Peyer's patch (tissue), 4 donors: ENCODE results near the gene ERC2. TPM values are rescaled to one million over a fixed set of nuclear protein-coding genes. Genes with fewer than 3 reads are reported as not detected.

ENCODE experiments used
- DNase-seq, 3 donors: peaks; one replicate each; pipeline ENCODE4 v3.0.0-alpha.2; 2017 to 2019
- H3K27ac ChIP-seq, 4 donors: fragments of 200-600 bp; sonication (generic); one replicate each; pipeline ENCODE4 v1.5.1; 2016 to 2019
- H3K27me3 ChIP-seq, 2 donors: fragments of 200-600 bp; sonication (generic); one replicate each; pipeline ENCODE4 v1.5.1; 2019
- H3K36me3 ChIP-seq, 3 donors: fragments of 200-600 bp; sonication (generic); one replicate each; pipeline ENCODE4 v1.5.1; 2016 to 2019
- H3K4me1 ChIP-seq, 4 donors: fragments of 200-600 bp; sonication (generic); one replicate each; pipeline ENCODE4 v1.5.1; 2016 to 2019
- H3K4me3 ChIP-seq, 4 donors: fragments of 200-600 bp; sonication (generic); 1 replicate in 3 of 4; 2 replicates in 1 of 4; pipeline ENCODE4 v1.5.1; 2016 to 2019; ENCODE audit warnings: mild to moderate bottlenecking in 1 of 4
- H3K9me3 ChIP-seq, 4 donors: fragments of 200-600 bp; sonication (generic); one replicate each; pipeline ENCODE4 v1.5.1; 2016 to 2019; ENCODE audit warnings: mild to moderate bottlenecking in 1 of 4
- CTCF ChIP-seq, 6 experiments: fragments of 450-650 bp in 4 of 6; fragments of 200-600 bp in 2 of 6; sonication (generic) in 1 of 6; IDR thresholded peaks; one replicate each; pipeline ENCODE4 v1.5.1; 2017 to 2019; ENCODE audit warnings: antibody characterized with exemption in 6 of 6, mild to moderate bottlenecking in 3 of 6, moderate library complexity in 1 of 6
- POLR2A ChIP-seq, 2 donors: fragments of 450-650 bp; IDR thresholded peaks; one replicate each; pipeline ENCODE4 v1.5.1; 2017; ENCODE audit warnings: antibody characterized with exemption in 2 of 2, mild to moderate bottlenecking in 2 of 2, moderate library complexity in 2 of 2
- total RNA-seq, 4 donors: library from RNA; depleted of rRNA; stranded (reverse); fragments of >200 nt; gene quantifications; one replicate each; pipeline ENCODE4 v1.1.0, GENCODE V29; 2016

Gene ERC2
- total RNA-seq, 4 donors from 2014 or later, result 0.18 to 0.83 TPM; not detected in 2

GRCh38 chr3:56296361-56296760 lies 171.9 kb downstream of the ERC2 start:
- H3K27ac ChIP-seq, result no peak overlapping the region
- DNase-seq, result no peak
- no peak for TF ChIP-seq POLR2A (IDR thresholded peaks at IDR 0.05)
- TF ChIP-seq CTCF (IDR thresholded peaks at IDR 0.05), result no peak
- no peaks in the 10 kb centered on the region for H3K36me3 ChIP-seq
- no peak overlapping the region for H3K4me3 ChIP-seq
- no peaks in the 10 kb centered on the region for H3K27me3 ChIP-seq
- H3K9me3 ChIP-seq, result no peaks in the 10 kb centered on the region
- H3K4me1 ChIP-seq, result no peaks in the 10 kb centered on the region

- Histone ChIP-seq H3K9me3 (no peaks in the 10 kb centered on the region), H3K4me3 (no peak overlapping the region), H3K36me3 (no peaks in the 10 kb centered on the region), H3K27ac (no peak overlapping the region), H3K4me1 (no peaks in the 10 kb centered on the region), H3K27me3 (no peaks in the 10 kb centered on the region)
- no peak for TF ChIP-seq CTCF (IDR thresholded peaks at IDR 0.05)
- DNase-seq, result no peak
Measured at GRCh38 chr3:56295161-56295560, 173.1 kb downstream of the ERC2 start.

- no peaks in the 10 kb centered on the region for H3K27me3 ChIP-seq
- TF ChIP-seq CTCF (IDR thresholded peaks at IDR 0.05) (no peak), POLR2A (IDR thresholded peaks at IDR 0.05) (no peak)
- no peaks in the 10 kb centered on the region for H3K9me3 ChIP-seq
- H3K4me3 ChIP-seq, result no peak overlapping the region
- H3K27ac ChIP-seq, result no peak overlapping the region
- no peak for DNase-seq
- no peaks in the 10 kb centered on the region for H3K4me1 ChIP-seq
- H3K36me3 ChIP-seq, result no peaks in the 10 kb centered on the region
Measured at GRCh38 chr3:56294286-56294685, 174.0 kb downstream of the ERC2 start.

GRCh38 chr3:56291953-56292352 lies 176.3 kb downstream of the ERC2 start:
- TF ChIP-seq POLR2A (IDR thresholded peaks at IDR 0.05) (no peak), CTCF (IDR thresholded peaks at IDR 0.05) (no peak)
- no peak overlapping the region for H3K27ac ChIP-seq
- no peaks in the 10 kb centered on the region for H3K27me3 ChIP-seq
- H3K4me3 ChIP-seq, result no peak overlapping the region
- no peaks in the 10 kb centered on the region for H3K9me3 ChIP-seq
- H3K36me3 ChIP-seq, result no peaks in the 10 kb centered on the region
- DNase-seq, result no peak
- H3K4me1 ChIP-seq, result no peaks in the 10 kb centered on the region

GRCh38 chr3:56291244-56291680 lies 177.0 kb downstream of the ERC2 start:
- no peak for DNase-seq

More at GRCh38 chr3:56291244-56291680, 177.0 kb downstream of the ERC2 start:
- Histone ChIP-seq H3K4me1 (no peaks in the 10 kb centered on the region), H3K9me3 (no peaks in the 10 kb centered on the region), H3K36me3 (no peaks in the 10 kb centered on the region), H3K27me3 (no peaks in the 10 kb centered on the region), H3K4me3 (no peak overlapping the region), H3K27ac (no peak overlapping the region)
- no peak for TF ChIP-seq POLR2A (IDR thresholded peaks at IDR 0.05)
- no peak for TF ChIP-seq CTCF (IDR thresholded peaks at IDR 0.05)
